Activated CD4-positive, alpha-beta T cell treated with anti-CD3 and anti-CD28 coated beads, Interleukin-2, amount 10 ng/mL, durations not matched to agents 24 days and 14 days (primary cell): ENCODE results near the gene TGFB1I1. TPM values are rescaled to one million over a fixed set of nuclear protein-coding genes. Genes with fewer than 3 reads are reported as not detected.
"Not testable (repeated sequence)": the region's sequence is repeated elsewhere in the genome, so short reads cannot be mapped to it uniquely, and the experiment has no call there.

Source experiments
- DNase-seq: peaks from one replicate; pipeline ENCODE4 v3.0.0; 2022
- H3K27ac Mint-ChIP-seq: one replicate; pipeline ENCODE4 v1.8.0; 2022; ENCODE audit warnings: mild to moderate bottlenecking, mixed read lengths
- H3K27me3 Mint-ChIP-seq: one replicate; pipeline ENCODE4 v1.8.0; 2022; ENCODE audit warnings: mixed read lengths
- H3K36me3 Mint-ChIP-seq: one replicate; pipeline ENCODE4 v1.8.0; 2022; ENCODE audit warnings: low read depth, mild to moderate bottlenecking, mixed read lengths
- H3K4me1 Mint-ChIP-seq: one replicate; pipeline ENCODE4 v1.8.0; 2021; ENCODE audit warnings: mixed read lengths
- H3K4me3 Mint-ChIP-seq: one replicate; pipeline ENCODE4 v1.8.0; 2022; ENCODE audit warnings: mild to moderate bottlenecking, moderate library complexity, mixed read lengths
- H3K9me3 Mint-ChIP-seq: one replicate; pipeline ENCODE4 v1.8.0; 2021; ENCODE audit warnings: mixed read lengths
- intact Hi-C: fragments of 100-400 bp; cut with micrococcal nuclease; formaldehyde crosslinking; loops from one replicate; pipeline ENCODE4 v1.15.1; 2023
- total RNA-seq: library from RNA; stranded (reverse); gene quantifications from 2 replicates; pipeline ENCODE4 v1.2.3, GENCODE V29; 2022

The TGFB1I1 gene
- total RNA-seq, 1 donor from 2014 or later, result 0.49 TPM

DNA sequence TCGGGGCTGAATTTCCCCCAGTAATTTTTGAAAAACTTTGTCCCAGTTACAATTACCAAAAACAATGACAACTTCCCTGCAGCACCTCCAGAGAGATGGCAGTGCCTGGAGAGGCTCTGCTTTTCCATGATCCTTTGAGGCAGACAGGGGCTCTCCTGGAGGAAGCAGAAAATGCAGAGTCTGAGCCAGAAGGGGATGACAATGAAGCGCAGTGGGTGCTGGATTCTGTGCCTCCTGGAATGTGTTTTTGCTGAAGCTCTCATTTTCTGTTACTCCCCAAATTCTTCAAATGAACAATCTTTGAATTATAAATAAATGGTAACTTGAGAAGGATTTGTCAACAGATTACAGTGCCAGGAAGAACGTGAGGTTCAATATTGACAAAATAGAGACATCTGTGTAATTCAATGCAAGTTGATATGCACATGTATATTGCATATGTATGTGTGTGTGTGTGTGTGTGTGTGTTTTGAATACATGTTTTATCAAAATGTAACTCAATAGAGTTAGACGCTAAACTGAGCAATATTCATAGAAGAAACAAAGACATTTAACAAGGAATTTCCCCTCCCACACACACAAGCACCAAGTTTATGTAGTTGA lies 45.9 kb downstream of the TGFB1I1 start:
- Mint-ChIP-seq H3K4me1 (peaks cover 3% of the 10 kb centered on the region), H3K27me3 (peaks cover 4% of the 10 kb centered on the region), H3K9me3 (peaks cover 7% of the 10 kb centered on the region), H3K4me3 (no peak overlapping the region), H3K36me3 (no peaks in the 10 kb centered on the region), H3K27ac (no peak overlapping the region)
- no peak for DNase-seq
- intact Hi-C loops, result no loop called here

DNA sequence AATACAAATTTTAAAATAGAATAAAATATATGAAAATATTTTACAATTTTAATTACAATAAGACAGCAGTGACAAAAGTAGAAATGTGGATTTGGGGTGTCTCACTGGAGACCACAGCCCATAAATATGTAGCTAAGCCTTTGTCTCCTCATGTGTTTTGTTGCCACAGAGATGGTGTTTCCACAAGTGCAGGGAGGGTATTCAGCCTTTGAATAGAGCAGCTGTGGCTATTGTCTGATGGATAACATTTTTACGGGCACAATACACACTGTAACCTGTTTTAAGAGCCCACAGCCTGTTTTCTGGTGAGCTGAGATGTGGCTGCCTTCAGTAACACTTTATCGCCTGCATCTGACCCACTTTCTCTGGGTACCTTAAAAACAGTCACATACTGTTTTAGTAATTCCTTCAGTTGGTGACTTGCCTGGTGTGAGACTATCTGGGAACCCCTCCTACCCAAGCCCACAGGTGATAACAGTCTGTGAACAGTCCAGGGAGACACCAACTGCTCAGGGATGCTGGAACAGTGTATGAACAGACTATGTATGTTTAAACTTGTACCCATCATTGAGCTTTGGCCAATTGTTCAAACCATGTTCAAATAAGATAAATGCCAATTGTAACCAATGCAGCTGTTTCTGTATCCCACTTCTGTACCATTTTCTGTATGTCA lies 47.9 kb downstream of the TGFB1I1 start:
- H3K27me3 Mint-ChIP-seq, result peaks cover 2% of the 10 kb centered on the region
- H3K9me3 Mint-ChIP-seq, result peaks cover 6% of the 10 kb centered on the region
- intact Hi-C loops, result no loop called here
- no peaks in the 10 kb centered on the region for H3K36me3 Mint-ChIP-seq
- DNase-seq, result no peak
- no peak overlapping the region for H3K27ac Mint-ChIP-seq
- H3K4me1 Mint-ChIP-seq, result peaks cover 3% of the 10 kb centered on the region
- no peak overlapping the region for H3K4me3 Mint-ChIP-seq

DNA sequence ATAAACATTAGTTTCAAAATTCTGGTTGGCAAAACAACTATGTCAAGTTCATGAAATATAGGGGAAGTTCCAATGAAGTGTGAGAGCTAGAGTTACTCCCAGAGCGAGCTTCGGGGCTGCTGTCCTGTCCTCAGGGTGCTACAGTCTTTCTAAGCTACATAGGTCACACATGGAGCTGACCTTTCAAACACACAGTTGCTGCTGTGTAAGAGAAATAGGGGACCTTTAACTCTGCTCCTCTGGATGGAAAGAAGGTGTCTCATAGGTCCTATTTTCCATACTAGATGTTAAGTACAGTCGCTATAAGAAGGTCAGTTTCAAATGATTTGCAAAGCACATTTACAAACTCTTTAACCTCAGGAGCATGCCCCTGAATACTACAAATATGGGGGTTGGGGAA lies 49.4 kb downstream of the TGFB1I1 start:
- intact Hi-C loops, result no loop called here
- Mint-ChIP-seq H3K9me3 (peaks cover 6% of the 10 kb centered on the region), H3K27ac (no peak overlapping the region)

DNA sequence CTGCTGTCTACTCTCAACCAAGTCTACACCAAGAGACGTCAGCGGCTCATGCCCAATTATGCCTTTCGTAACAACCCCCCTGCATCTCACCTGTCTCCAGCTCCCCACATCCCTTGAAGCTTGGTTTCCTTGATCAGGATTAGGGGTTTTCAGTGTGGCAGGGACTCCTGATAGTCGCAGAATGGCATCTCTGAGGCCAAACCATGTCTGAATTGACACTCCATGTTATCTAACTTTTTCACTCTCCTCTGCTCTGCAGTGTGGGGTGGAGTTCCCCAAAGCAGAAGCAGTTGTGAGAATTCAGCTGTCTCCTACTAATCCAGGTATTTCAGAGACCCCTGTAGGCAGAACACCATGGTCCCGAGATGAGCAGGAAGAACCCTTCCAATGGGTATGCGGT lies 50.1 kb downstream of the TGFB1I1 start:
- no peak overlapping the region for H3K4me3 Mint-ChIP-seq
- peaks cover 6% of the 10 kb centered on the region for H3K9me3 Mint-ChIP-seq
- H3K36me3 Mint-ChIP-seq, result no peaks in the 10 kb centered on the region
- no peak overlapping the region for H3K27ac Mint-ChIP-seq
- intact Hi-C loops, result no loop called here
- no peak for DNase-seq
- peaks cover 3% of the 10 kb centered on the region for H3K4me1 Mint-ChIP-seq
- H3K27me3 Mint-ChIP-seq, result no peaks in the 10 kb centered on the region

More for the DNA sequence above, 49.4 kb downstream of the TGFB1I1 start:
- peaks cover 3% of the 10 kb centered on the region for H3K4me1 Mint-ChIP-seq
- no peak for DNase-seq
- H3K4me3 Mint-ChIP-seq, result no peak overlapping the region
- peaks cover 2% of the 10 kb centered on the region for H3K27me3 Mint-ChIP-seq
- no peaks in the 10 kb centered on the region for H3K36me3 Mint-ChIP-seq

DNA sequence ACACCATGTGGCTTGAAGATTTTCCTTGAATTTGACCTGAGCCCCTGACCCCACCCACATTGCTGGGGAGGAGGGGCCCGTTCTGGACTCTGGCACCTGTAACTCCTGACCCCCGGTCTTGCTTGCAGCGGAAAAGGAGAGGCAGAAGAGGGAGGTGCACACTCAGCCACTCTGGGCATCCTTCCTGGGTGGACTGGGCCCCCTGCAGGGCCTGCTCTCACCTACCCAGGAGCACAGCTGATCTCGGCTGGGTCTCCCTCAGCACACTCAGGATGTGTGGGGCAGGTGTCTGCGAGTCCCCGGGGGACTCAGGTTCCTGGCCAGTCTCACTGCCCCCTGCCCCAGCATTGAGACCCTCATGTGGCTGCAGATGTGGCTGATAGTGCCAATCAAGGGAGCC lies 51.8 kb downstream of the TGFB1I1 start:
- H3K4me3 Mint-ChIP-seq, H3K27ac Mint-ChIP-seq, H3K27me3 Mint-ChIP-seq, DNase-seq, H3K9me3 Mint-ChIP-seq, H3K4me1 Mint-ChIP-seq, intact Hi-C loops, H3K36me3 Mint-ChIP-seq: not testable (repeated sequence)

DNA sequence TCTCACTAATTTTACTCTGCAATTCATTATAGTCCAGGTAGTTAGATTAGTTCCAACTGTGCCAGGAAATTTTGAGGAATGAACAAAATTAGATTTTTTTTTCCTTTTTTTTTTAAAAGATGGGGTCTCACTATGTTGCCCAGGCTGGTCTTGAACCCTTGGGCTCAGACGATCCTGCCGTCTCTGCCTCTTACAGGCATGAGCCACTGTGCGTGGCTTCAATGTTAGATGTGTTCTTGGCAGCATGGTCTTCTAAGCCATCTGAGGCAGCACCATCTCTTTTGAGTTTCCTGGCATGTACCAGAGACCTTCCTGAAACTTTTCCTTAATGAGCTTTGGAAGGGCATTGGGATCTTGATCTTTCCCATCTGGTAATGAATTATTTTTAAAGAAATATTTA lies 53.2 kb downstream of the TGFB1I1 start:
- no peak for DNase-seq
- intact Hi-C loops, result no loop called here
- Mint-ChIP-seq H3K4me3 (no peak overlapping the region), H3K27me3 (peaks cover 17% of the 10 kb centered on the region), H3K27ac (no peak overlapping the region), H3K36me3 (no peaks in the 10 kb centered on the region), H3K9me3 (no peaks in the 10 kb centered on the region), H3K4me1 (peaks cover 2% of the 10 kb centered on the region)

Other genes starting within 250 kb of the TGFB1I1 start
- 16.8 and 18.2 TPM in 2 replicates for gene ITGAM, start 212.2 kb upstream of the TGFB1I1 start, total RNA-seq
- gene ITGAX, start 117.0 kb upstream of the TGFB1I1 start, total RNA-seq, result 44.3 and 45.9 TPM in 2 replicates
- not detected in 2 replicates for gene ITGAD, start 78.8 kb upstream of the TGFB1I1 start, total RNA-seq
- gene COX6A2, start 43.8 kb upstream of the TGFB1I1 start, total RNA-seq, result not detected in 2 replicates
- gene ZNF843, start 29.4 kb upstream of the TGFB1I1 start, total RNA-seq, result 0.09 and 0.16 TPM in 2 replicates
- gene ARMC5, start 12.7 kb upstream of the TGFB1I1 start, total RNA-seq, result 9.9 and 10.5 TPM in 2 replicates
- not detected in 2 replicates for gene SLC5A2, start 11.0 kb downstream of the TGFB1I1 start, total RNA-seq
- 40.9 and 41.1 TPM in 2 replicates for gene RUSF1, start 36.2 kb downstream of the TGFB1I1 start, total RNA-seq
- not detected in 2 replicates for gene AHSP, start 55.7 kb downstream of the TGFB1I1 start, total RNA-seq